ENCODE results near the gene IGF2BP2. TPM values are rescaled to one million over a fixed set of nuclear protein-coding genes. Genes with fewer than 3 reads are reported as not detected.

IGF2BP2 gene
- total RNA-seq, 4 donors from 2014 or later = 5.1 to 29.8 (median 9.3) TPM

- DNase-seq (ENCODE audit: low spot score in 2 of 2) = no peak
- no peak overlapping the region for H3K4me3 ChIP-seq (ENCODE audit: low read depth, poor library complexity, severe bottlenecking)
- TF ChIP-seq POLR2A (IDR thresholded peaks at IDR 0.05) = no peak
- TF ChIP-seq, protein P1, sequence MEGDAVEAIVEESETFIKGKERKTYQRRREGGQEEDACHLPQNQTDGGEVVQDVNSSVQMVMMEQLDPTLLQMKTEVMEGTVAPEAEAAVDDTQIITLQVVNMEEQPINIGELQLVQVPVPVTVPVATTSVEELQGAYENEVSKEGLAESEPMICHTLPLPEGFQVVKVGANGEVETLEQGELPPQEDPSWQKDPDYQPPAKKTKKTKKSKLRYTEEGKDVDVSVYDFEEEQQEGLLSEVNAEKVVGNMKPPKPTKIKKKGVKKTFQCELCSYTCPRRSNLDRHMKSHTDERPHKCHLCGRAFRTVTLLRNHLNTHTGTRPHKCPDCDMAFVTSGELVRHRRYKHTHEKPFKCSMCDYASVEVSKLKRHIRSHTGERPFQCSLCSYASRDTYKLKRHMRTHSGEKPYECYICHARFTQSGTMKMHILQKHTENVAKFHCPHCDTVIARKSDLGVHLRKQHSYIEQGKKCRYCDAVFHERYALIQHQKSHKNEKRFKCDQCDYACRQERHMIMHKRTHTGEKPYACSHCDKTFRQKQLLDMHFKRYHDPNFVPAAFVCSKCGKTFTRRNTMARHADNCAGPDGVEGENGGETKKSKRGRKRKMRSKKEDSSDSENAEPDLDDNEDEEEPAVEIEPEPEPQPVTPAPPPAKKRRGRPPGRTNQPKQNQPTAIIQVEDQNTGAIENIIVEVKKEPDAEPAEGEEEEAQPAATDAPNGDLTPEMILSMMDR (IDR thresholded peaks at IDR 0.05) = no peak
- WGBS, 2 donors = 82 to 83% methylated on average over 3 of the region's 3 CpGs
- intact Hi-C loops (cut with DNase I; ENCODE audit: low total_unique reads) = no loop called here
Observed at GRCh38 chr3:185864767-185865166, 39.9 kb upstream of the IGF2BP2 start.

DNA sequence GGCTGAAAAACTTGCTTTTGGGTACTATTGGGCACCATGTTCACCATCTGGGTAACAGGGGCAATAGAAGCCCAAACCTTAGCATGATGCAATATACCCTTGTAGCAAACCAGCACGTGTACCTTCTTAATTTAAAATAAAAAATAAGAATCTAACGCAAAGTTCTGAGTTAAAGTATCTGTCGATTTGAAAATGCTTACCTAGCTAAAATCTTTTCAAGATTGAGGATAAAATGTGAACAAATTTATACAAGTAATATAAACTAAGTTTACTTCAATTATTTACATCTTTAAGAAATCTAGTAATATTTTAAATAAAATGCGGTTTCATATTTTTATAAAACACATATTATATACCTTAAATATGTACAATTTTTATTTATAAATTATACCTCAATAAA lies 38.1 kb upstream of the IGF2BP2 start:
- TF ChIP-seq POLR2A (IDR thresholded peaks at IDR 0.05) = no peak
- TF ChIP-seq, protein P1 (IDR thresholded peaks at IDR 0.05) = no peak
- 92 to 96% methylated on average over 4 of the region's 4 CpGs for WGBS, 2 donors
- no peak overlapping the region for H3K4me3 ChIP-seq (ENCODE audit: low read depth, poor library complexity, severe bottlenecking)
- intact Hi-C loops (cut with DNase I; ENCODE audit: low total_unique reads) = no loop called here
- no peak for DNase-seq (ENCODE audit: low spot score in 2 of 2)

DNA sequence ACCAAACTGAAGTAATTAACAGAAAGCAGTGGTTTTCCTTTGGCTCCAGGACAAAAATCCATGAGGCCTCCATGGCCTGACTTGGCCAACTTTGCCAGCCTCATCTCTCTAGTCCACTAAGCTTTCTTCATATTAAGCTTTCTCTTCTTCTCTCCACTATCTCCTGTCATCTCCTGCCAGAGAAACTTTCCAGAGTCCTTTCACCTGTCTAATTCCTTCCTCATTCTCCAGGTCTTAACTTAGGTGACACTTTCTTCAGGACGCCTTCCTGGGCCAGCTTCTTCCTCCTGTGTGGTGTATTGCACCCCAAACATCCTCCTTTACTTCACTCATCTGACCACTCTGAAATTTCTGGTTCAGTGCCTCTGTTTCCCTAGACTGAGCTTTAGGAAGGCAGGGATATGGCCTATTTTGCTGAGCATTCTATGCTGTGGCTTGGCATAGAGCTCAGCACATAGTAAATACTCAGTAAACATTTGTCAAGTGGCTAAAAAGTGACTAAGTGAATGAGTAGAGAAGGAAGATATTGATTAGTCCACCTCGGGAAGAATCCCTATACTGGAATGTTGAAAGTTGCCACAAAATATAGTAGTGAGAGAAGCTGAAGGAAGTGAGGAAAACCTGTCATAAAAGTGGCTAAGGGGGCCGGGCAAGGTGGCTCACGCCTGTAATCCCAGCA lies 34.6 kb upstream of the IGF2BP2 start:
- intact Hi-C loops (cut with DNase I; ENCODE audit: low total_unique reads) = no loop called here
- H3K4me3 ChIP-seq (ENCODE audit: low read depth, poor library complexity, severe bottlenecking) = no peak overlapping the region
- 88 to 94% methylated on average over 4 of the region's 4 CpGs for WGBS, 2 donors
- no peak for DNase-seq (ENCODE audit: low spot score in 2 of 2)
- no peak for TF ChIP-seq POLR2A (IDR thresholded peaks at IDR 0.05)
- TF ChIP-seq, protein P1 (IDR thresholded peaks at IDR 0.05) = no peak

DNA sequence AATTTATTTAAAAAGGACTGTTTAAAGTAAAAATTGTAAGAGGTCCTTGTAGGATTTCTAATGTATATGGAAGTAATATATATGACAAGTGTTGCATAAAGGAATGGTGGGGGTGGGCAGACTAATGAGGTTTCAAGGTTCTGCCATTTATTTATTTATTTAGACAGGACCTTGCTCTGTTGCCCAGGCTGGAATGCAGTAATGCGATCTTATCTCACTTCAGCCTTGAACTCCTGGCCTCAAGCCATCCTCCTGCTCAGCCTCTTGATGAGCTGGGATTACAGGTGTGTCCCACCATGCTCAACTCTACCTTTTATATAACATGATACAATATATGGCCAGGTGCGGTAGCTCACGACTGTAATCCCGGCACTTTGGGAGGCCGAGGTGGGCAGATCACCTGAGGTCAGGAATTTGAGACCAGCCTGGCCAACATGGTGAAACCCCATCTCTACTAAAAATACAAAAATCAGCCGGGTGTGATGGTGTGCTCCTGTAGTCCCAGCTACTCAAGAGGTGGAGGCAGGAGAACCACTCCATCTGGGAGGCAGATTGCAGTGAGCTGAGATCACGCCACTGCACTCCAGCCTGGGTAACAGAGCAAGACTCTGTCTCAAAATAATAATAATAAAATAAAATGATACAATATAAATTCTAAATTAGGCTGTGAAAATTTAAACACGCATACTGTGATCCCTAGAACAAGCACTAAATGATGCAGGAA lies 33.8 kb upstream of the IGF2BP2 start:
- TF ChIP-seq, protein P1 (IDR thresholded peaks at IDR 0.05) = no peak
- no peak for TF ChIP-seq POLR2A (IDR thresholded peaks at IDR 0.05)
- intact Hi-C loops (cut with DNase I; ENCODE audit: low total_unique reads) = no loop called here
- H3K4me3 ChIP-seq (ENCODE audit: low read depth, poor library complexity, severe bottlenecking) = no peak overlapping the region
- DNase-seq (ENCODE audit: low spot score in 2 of 2) = no peak
- WGBS, 2 donors = 81 to 83% methylated on average over 8 of the region's 8 CpGs

GRCh38 chr3:185857208-185857607 lies 32.4 kb upstream of the IGF2BP2 start:
- 78 to 97% methylated on average over 3 of the region's 3 CpGs for WGBS, 2 donors
- TF ChIP-seq POLR2A (IDR thresholded peaks at IDR 0.05) = no peak
- TF ChIP-seq, protein P1 (IDR thresholded peaks at IDR 0.05) = no peak
- H3K4me3 ChIP-seq (ENCODE audit: low read depth, poor library complexity, severe bottlenecking) = no peak overlapping the region
- no peak for DNase-seq (ENCODE audit: low spot score in 2 of 2)
- intact Hi-C loops (cut with DNase I; ENCODE audit: low total_unique reads) = no loop called here

All from lower leg skin (tissue), 4 donors.